Measurements from ENCODE around the gene UACA.

The UACA gene

DNA sequence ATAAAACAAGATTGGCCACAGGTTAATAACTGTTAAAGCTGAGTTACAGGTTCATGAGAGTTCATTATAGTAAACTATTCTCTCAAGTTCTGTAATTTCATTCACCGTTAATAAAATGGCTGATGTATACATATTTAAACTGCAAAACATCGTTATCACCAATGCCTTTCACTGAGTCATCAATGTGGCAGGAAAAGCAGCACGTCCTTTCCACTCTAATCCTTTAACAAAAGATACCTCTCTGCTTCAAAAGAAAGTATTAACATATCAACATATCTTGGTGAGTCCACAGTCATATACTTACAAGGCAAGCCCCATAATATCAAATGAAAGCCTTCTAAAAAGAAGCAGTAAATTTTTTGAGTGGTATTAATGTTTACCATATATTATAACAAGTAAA, 54.5 kb downstream of the UACA start:
- DNase-seq, result no peak

GRCh38 chr15:70707686-70708300, 55.6 kb downstream of the UACA start:
- DNase-seq, result no peak

- DNase-seq, result no peak
Observed at GRCh38 chr15:70704731-70705130, 58.6 kb downstream of the UACA start.

GRCh38 chr15:70704166-70704565, 59.2 kb downstream of the UACA start:
- DNase-seq, result no peak

DNA sequence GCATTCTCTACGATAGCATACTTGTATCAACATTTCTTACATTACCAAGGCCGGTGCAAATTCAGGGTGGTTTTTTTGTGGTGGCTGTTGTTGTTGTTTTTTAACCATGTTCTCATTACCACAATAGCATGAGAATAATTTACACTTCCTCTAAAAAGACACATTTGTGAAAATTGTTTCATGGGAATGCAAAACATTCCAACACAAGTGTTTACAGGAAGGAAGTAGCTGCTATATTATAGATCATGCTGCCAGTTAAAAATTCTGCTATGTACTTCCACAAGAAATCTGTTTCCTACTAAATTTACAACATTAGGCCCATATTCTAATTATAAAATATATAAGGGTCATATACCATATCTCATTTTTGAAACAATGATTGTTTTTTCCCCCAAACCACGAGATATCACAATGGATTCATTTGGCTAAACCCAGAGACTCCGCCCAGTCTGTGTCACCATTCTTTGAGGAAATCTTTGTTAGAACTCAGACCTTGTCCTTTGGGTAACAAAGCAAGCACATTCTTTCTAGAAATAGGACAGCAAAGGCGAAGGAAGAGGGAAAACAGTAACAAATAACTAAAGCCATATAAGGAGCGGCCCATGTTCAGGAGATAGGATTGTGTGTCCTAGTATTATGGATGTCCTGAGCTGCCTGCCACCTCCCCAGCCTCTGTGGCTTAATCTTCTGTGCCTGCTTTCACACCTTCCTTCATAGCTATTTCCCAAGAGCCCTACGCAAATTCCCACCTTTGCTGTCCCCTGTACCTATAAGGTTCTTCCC, 60.1 kb downstream of the UACA start:
- no peak for DNase-seq

DNA sequence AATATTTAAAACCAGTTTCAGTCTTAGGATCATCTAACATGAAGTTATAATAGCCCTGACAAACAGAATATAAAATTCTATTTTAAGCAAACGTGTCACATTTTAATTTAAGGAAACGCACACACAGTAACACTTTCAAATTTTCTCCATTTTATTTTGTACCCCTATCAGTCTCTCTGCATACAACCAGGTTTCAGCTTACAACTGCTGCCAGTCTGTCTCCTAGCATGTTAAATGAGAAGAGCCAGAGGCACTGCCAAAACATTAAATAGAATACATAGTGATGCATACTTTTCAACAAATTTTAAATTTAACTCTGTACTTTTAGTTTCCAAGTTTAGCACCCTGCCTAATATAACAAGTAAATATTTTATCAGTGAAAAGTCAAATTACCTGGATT, 60.8 kb downstream of the UACA start:
- DNase-seq, result no peak

- DNase-seq, result no peak
Observed at GRCh38 chr15:70701891-70702568, 61.3 kb downstream of the UACA start.

DNA sequence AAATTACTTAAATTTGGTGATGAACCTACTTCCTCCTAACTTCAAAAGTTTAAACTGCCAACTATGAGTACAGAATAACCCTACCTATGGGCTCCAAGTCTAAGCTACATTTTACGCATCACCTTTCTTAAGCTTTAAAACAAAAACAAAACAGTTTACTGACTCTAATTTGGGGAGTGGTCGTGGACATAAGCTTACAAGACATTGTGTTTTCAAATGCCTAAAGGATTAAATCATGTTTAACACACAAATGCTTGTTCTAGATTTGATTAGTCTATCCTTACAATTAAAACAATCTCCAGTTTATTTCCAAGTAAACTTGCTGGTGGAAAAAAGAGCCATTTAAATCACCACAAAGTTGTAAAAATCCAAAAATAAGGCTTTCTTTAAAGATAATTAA, 62.2 kb downstream of the UACA start:
- no peak for DNase-seq

DNA sequence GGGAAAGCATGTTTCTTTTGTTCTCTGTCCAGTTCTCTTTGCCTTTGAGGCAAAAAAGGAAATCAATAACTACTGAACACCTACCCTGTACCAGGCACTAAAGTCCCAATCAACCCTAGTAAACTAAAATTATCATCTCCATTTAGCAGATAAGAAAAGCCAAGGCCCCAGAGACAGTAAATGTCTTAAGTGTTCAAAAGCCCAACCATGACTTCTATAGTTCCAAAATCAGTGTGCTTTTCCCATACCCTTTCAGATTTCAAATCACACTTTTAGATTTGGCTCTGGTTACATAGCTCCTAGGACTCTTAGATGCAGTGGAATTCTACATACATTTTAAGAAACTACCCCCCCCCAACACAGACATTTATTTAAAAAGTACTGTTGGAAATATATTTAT, 63.5 kb downstream of the UACA start:
- DNase-seq, result no peak

- DNase-seq, result no peak
Observed at GRCh38 chr15:70698836-70699390, 64.4 kb downstream of the UACA start.

GRCh38 chr15:70698426-70698825, 64.9 kb downstream of the UACA start:
- no peak for DNase-seq

GRCh38 chr15:70690491-70691276, 72.7 kb downstream of the UACA start:
- DNase-seq, result no peak

- DNase-seq, result no peak
Observed at GRCh38 chr15:70690021-70690420, 73.3 kb downstream of the UACA start.

DNA sequence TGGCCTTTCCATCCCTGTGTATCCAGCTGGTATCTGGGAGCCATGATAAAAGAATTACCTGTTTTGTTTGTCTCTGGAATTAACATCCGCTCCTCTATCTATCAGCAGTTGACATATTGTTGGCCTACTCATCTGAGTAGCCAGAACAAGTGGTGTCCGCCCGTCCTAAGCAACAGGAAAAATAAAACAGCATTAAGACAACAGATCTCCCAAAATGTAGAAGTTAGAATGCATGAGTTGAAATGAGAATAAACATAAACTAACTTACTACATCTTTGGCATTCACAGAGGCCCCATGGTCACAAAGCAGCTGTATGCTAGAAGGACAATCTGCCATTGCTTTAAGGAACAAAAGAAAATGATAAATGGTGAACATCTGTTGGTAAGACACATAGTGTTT, 75.9 kb downstream of the UACA start:
- no peak for DNase-seq

DNA sequence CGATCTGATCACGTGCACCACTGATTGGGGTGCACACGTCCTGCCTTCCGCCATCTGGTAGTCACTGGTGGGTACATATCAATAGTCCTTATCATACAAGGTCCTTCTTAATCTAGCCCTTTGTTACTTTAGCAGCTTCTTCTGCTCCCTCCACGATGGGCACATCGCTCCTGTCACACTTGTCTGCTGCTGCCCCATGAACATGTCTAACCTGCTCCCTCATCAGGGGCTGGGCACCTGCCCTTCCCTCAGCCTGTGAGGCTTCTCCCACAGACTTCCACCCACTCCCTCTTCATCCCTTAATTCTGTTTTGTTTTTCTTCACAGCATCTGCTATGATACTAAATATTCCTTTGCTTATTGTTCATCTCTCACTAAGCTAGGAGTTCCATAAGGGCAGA, 82.5 kb downstream of the UACA start:
- no peak for DNase-seq

- no peak for DNase-seq
Observed at GRCh38 chr15:70679919-70680231, 83.5 kb downstream of the UACA start.

- no peak for DNase-seq
Observed at GRCh38 chr15:70672081-70672480, 91.3 kb downstream of the UACA start.

GRCh38 chr15:70670680-70671079, 92.7 kb downstream of the UACA start:
- DNase-seq, result no peak

DNA sequence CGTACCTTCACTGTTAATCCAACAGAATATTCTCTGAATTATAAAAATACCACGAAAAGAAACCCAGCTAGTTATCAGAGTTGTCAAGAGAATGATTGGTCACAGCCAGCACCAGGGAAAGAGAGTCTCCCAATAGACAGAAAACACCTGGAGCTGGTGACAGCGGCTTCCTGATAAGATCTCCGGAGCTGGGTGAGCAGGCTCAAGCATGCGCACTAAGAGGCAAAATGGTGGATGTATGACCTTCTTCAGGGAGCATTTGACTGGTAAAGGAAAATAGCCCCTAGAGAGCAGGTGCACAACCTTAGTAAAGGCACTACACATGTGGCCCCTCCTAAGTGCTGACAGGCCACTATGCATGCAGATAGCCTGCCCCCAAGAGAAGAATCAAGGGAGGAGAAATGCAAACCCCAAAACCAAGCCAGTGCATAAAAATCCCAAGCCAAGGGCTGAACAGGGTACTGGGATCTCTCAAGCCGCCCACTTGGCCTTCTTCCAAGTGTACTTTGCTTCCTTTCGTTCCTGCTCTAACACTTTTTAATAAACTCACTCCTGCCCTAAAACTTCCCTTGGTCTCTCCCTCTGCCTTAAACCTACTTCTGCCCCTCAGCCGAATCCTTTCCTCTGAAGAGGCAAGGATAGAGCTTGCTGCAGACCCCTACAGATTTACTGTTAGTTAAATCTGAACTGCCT, 93.2 kb downstream of the UACA start:
- no peak for DNase-seq

- no peak for DNase-seq
Observed at GRCh38 chr15:70669006-70669602, 94.3 kb downstream of the UACA start.

- DNase-seq, result no peak
Observed at GRCh38 chr15:70665599-70665998, 97.8 kb downstream of the UACA start.

DNA sequence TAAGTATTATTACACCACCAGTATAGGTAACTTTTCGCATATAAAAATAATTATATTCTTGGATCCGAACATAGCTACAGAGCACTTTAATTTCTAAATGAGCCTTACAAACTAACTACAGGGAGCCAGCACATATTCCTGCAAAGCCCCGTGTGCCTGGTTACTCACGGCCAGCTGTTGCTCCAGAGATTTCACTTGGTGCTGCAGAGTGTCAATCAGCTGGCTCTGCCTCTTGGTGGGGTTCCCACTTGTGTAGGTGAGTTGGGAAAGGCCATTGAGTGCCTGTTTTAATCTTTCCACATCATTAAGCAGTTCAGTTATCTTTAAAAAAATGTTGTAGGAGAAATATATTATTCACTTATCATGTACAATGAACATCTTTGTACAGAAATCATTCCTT, 98.9 kb downstream of the UACA start:
- no peak for DNase-seq
